RCC 7860 (cell line): ENCODE measurements around the gene ARID4B.
"Not testable (repeated sequence)": the region's sequence is repeated elsewhere in the genome, so short reads cannot be mapped to it uniquely, and the experiment has no call there.

ENCODE experiments used
- DNase-seq: peaks from one replicate; pipeline ENCODE4 v3.0.0-alpha.2; 2015; ENCODE audit warnings: low spot score
- FAIRE-seq: peaks from 2 replicates; lab custom pipeline; 2012; peaks lifted over from hg19 to GRCh38; lab: Jason Lieb, UNC

The ARID4B gene

GRCh38 chr1:235169986-235170385 lies 158.0 kb downstream of the ARID4B start:
- DNase-seq = no peak
- no peak for FAIRE-seq

- no peak for DNase-seq
- FAIRE-seq = no peak
These were observed 159.6 kb downstream of the ARID4B start for GRCh38 chr1:235168375-235168774.

GRCh38 chr1:235161685-235162327 lies 166.2 kb downstream of the ARID4B start:
- DNase-seq = no peak

GRCh38 chr1:235160957-235161684 lies 166.9 kb downstream of the ARID4B start, which contains the start of gene RBM34:
Gene RBM34 (minus strand): TSS chr1:235161250. CDS start chr1:235161226, 24 bp downstream.
- FAIRE-seq (peak; percentile 15), DNase-seq (peak; percentile 83)

More at GRCh38 chr1:235161685-235162327, 166.2 kb downstream of the ARID4B start:
- no peak for FAIRE-seq

- FAIRE-seq (no peak), DNase-seq (peak; percentile 50)
These were observed 167.5 kb downstream of the ARID4B start for GRCh38 chr1:235160383-235160956.

GRCh38 chr1:235159930-235160329 lies 168.0 kb downstream of the ARID4B start:
- FAIRE-seq, DNase-seq: not testable (repeated sequence)

- not testable (repeated sequence) for DNase-seq, FAIRE-seq
These were observed 168.7 kb downstream of the ARID4B start for GRCh38 chr1:235159284-235159683.

GRCh38 chr1:235158680-235159079 lies 169.3 kb downstream of the ARID4B start:
- FAIRE-seq (no peak), DNase-seq (no peak)

- FAIRE-seq (no peak), DNase-seq (no peak)
These were observed 170.8 kb downstream of the ARID4B start for GRCh38 chr1:235157150-235157549.

- no peak for FAIRE-seq
- no peak for DNase-seq
These were observed 171.2 kb downstream of the ARID4B start for GRCh38 chr1:235156740-235157139.

DNA sequence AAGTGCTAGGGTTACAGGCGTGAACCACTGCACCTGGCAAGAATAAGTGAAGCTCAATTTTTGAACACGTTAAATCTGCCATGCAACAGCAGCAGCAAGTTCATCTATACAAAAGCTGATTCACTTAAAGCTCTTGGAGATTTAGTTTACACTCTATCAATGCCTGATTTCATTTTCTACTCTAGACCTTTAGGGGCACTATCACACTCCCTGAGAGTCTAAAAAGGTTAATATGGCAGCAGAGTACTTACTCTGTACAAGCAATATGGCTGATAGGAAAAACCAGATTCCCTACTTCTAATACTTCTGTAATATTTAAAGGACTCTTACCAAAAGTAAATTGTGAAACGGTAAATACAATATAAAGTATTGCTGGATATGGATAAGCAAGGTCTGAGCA lies 171.7 kb downstream of the ARID4B start:
- no peak for FAIRE-seq
- DNase-seq = no peak

- DNase-seq = no peak
- FAIRE-seq = no peak
These were observed 175.7 kb downstream of the ARID4B start for GRCh38 chr1:235152235-235152634.

- DNase-seq (no peak), FAIRE-seq (no peak)
These were observed 176.9 kb downstream of the ARID4B start for GRCh38 chr1:235151033-235151432.

- DNase-seq (no peak), FAIRE-seq (no peak)
These were observed 178.2 kb downstream of the ARID4B start for GRCh38 chr1:235149824-235150223.

DNA sequence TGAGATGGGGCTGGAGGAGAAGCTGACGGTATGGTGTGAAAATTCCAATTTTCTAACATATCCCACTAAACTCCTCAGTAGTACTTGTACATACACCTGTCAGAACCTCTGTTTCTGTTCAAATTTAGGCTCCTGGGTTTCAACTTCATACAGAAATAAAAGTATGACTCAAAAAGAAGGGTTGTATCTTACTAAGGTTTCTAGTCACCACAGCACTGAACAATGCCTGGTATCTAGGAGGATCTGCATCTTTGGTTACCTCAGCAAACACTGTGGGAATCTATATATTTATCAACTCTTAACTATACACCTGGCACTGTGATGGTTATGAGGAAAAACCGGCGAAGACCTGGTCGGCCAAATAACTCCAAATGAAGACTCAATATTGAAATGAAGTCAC lies 180.7 kb downstream of the ARID4B start:
- DNase-seq = no peak
- no peak for FAIRE-seq

- no peak for FAIRE-seq
- no peak for DNase-seq
These were observed 182.3 kb downstream of the ARID4B start for GRCh38 chr1:235145639-235146038.

DNA sequence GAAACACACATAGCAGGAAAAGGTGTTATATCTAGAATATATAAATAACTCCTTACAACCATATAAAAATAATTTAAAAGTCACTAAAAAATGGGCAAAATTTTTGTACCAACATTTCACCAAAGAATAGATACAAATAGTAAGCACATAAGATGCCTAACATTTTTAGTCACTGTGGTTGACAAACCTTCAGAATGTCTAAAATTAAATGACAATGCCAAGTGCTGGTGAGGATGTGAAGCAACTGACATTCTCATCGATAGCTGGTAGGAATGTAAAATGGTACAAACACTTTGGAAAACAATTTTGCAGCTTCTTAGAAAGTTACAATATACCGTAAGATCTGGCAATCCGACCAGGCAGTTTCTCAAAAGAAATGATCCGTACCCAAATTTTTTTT lies 185.0 kb downstream of the ARID4B start:
- no peak for DNase-seq
- FAIRE-seq = no peak

DNA sequence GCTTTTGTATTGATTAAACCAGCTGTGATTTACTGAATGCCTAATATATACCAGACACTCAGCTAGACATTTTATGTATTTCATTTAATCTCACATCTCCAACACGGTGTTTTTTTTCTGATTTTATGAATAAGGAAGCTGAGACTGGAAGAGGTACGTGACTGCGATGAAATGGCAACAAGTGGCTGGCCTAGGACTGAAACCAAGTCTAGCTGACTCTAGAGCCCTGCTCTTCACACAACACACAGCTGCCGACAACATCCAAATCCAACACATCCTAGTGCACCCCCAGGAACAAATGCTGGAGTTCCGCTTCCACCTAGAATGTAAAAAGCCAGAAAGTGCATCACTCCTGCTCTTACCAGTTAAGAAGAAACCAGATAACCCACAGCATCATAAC lies 188.7 kb downstream of the ARID4B start:
- no peak for DNase-seq
- FAIRE-seq = no peak

GRCh38 chr1:235138821-235139220 lies 189.2 kb downstream of the ARID4B start:
- FAIRE-seq (no peak), DNase-seq (no peak)

DNA sequence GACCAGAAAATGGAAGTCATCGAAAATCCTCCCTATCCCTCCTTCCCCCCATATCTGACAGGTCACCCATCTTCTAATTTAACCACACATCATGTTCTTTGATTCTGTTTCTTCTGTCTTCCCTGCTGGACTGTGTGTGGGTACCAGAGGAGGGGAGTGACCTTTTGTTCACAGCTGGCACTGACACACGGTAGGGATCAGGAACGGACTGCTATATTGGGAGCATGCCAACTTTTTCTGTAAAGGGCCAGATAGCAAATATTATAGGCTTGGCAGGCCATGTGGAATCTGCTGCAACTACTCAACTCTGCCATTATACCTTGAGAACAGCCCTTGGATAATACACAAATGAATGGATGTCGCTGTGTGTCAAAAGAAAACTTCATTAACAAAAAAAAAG lies 191.9 kb downstream of the ARID4B start:
- FAIRE-seq (no peak), DNase-seq (no peak)

DNA sequence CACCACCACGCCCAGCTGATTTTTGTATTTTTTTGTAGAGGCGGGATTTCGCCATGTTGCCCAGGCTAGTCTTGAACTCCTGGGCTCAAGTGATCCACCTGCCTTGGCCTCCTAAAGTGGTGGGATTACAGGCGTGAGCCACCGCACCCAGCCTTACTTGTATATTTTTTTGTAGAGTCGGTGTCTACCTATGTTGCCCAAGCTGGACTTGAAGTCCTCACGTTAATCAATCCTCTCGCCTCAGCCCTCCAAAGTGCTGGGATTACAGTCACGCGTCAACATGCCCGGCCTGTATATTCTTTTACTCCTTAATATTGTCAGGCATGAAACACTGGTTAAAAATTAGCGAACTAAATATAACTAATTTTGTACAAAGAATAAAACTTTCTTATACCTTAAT lies 193.8 kb downstream of the ARID4B start:
- DNase-seq (no peak), FAIRE-seq (no peak)

DNA sequence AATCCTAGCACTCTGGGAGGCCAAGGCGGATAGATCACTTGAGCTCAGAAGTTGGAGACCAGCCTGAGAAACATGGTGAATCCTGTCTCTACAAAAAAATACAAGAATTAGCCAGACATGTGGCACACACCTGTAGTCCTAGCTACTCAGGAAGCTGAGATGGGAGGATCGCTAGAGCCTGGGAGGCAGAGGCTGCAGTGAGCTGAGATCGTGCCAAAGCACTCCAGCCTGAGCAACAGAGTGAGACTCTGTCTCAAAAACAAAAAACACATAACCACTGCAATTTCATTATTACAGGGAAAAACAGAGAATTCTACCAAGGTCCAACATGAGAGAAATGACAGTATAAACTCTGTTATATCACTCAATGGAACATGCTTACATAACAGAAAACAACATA lies 194.9 kb downstream of the ARID4B start:
- DNase-seq = no peak
- no peak for FAIRE-seq
